Activated CD8-positive, alpha-beta memory T cell treated with anti-CD3 and anti-CD28 coated beads, Interleukin-2, amount 50 U/mL, for 1 hour (primary cell): ENCODE results near the gene SHISA4.
"Not testable (repeated sequence)": the region's sequence is repeated elsewhere in the genome, so short reads cannot be mapped to it uniquely, and the experiment has no call there.

ENCODE experiments used
- DNase-seq: peaks from one replicate; pipeline ENCODE4 v3.0.0-alpha.2; 2020; ENCODE audit errors: extremely low read depth

SHISA4 gene

GRCh38 chr1:201898240-201898894 is 9.7 kb downstream of the SHISA4 start:
- no peak for DNase-seq

DNA sequence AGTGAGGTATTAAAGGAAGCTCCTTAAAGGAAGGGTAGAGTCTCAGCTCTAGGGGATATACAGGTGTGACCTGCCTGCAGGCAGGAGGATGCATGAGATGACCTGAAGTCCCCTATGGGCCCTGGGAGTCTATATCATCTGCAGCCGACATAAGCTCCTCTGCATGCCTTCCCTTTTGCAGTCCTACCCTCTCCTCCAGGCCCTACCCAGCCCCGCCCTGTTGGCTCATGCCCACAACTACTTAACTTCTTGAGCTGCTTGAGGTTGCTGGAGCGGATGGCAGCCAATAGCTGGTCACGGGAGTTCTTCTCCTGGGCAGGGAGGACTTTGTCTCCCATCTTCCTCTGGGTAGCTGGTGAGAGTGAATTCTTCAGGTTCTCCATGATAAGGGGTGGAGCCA is 10.3 kb downstream of the SHISA4 start:
- no peak for DNase-seq

- DNase-seq = no peak
These were observed 11.2 kb downstream of the SHISA4 start for GRCh38 chr1:201899683-201900429.

DNA sequence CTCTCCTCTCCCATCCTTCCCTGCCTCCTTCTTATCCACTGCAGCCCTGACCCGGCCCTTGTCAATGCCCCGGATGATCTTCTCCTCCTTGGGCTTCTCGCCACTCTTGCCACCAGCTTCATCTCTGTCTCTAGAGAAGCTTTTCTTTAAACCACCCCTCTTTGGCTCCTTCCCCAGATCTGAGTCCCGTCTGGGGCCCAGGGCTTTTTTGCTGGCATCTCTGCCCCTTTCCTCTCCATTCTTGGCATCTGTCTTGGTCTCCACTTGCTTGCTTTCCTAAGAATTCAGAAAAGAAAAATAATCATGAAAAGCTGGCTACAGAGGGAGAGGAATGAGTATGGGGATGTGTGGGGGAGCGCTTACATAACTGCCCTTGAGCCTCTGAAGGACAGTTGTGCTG is 11.8 kb downstream of the SHISA4 start:
- no peak for DNase-seq

DNA sequence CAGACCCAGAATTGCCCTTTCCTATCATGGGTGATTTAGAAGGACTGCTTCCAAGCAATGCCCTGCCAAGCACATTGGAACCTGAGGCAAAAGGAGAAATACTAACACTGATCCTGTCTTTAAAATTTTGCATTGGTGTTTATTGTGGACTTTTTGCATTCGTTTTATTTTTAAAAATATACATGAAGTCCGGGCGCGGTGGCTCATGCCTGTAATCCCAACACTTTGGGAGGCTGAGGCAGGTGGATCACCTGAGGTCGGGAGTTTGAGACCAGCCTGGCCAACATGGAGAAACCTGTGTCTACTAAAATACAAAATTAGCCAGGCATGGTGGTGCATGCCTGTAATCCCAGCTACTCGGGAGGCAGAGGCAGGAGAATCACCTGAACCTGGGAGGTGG is 12.3 kb downstream of the SHISA4 start:
- DNase-seq = not testable (repeated sequence)

DNA sequence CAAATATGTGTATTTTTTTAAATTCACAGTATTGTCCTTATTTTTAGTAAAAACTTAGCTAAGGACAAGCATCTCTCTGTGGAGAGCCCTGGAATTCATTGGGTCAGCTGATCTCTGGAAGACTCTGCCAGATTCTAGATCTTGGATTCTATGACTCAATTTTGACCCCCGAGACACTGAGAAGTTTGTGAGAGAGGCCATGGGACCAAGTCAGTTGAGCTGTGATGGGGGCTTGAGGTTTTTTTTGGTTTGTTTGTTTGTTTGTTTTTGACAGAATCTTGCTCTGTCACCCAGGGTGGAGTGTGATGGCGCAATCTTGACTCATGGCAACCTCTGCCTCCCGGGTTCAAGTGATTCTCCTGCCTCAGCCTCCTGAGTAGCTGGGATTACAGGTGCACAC is 13.5 kb downstream of the SHISA4 start:
- DNase-seq = no peak

DNA sequence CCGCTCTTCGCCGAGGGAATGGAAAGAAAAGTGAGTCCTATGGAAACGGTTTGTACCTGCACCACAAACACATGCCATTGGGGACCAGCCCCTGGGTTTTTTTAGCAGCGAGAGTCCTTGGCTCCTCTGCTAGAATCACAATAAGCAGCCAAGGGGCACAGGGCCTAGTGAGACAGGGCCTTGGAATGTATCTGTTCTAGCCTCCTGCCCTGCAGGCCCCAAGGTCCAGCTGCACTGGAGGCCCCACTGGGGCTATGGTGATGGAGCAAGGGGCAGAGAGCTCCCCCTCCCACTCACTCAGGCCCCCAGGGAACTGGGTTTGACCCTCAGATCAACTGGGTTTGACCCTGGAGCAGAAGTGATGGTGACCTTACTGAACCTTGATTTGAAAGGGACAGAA is 14.4 kb downstream of the SHISA4 start:
- no peak for DNase-seq

- no peak for DNase-seq
These were observed 15.9 kb downstream of the SHISA4 start for GRCh38 chr1:201904579-201904978.

DNA sequence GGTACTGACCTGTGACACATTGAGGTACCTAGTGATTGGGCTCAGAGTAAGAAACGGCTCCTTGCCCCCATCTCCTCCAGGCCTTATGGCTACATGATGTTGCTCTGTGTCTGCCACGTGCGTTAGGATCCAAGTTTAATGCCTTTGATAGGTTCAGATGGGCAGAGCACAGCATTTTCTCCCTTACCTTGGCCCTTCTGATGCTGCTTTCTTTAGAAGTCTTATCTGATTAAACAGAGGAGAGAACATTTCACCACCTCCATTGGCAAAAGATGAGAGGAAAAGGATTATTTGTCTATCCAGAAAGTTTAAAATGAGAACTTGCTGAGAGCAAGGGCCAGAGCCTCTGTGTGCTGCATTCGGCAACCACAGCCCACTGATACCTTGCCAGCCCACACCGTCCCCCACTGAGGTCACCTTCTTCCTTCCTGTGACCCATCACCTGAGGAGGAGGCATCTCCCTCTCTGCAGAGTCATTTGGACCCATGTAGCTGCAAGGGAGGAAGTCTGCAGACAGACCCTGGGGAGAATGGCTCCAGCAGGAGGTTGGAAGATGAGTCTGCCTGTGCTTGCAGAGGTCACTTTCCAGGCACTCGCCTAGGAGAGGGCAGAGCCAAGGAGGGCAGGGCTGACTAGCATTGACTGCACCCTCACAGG is 16.7 kb downstream of the SHISA4 start:
- DNase-seq = no peak

- no peak for DNase-seq
These were observed 17.6 kb downstream of the SHISA4 start for GRCh38 chr1:201906336-201906735.

GRCh38 chr1:201907621-201908020 is 18.9 kb downstream of the SHISA4 start:
- no peak for DNase-seq

DNA sequence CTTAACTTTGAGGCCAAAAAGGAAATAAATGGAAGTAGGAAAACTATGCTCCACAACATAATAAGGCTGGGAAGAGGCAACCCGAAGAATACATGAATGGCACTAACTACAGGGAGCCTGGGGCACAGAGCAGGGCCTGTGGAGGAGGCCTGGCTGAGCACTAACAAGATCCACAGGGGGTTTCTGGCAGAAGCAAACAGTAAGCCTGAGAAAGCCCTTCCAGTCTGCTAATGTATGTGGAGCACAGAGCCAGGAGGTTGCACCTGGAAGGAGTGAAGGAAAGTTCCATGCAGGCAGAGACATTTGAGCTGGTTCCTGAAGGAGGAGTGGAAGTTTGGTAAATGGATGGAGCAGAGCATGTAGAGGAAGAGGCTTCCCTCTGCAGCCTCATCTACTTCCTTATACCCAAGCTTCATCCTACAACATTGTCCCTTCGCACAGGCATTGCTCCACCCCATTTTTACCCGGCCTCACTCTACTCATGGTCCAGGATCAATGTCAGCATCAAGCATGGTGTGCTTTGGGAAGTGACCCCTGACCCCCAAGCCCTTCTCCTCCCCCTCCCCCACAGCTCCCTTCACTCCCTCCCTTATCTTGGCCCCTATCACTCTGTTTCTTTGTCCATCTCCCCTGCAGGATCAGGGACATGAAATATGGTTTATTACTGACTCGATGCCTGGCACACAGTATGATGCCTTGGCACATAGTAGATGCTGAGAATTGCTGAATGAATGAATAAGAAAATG is 23.3 kb downstream of the SHISA4 start:
- no peak for DNase-seq

DNA sequence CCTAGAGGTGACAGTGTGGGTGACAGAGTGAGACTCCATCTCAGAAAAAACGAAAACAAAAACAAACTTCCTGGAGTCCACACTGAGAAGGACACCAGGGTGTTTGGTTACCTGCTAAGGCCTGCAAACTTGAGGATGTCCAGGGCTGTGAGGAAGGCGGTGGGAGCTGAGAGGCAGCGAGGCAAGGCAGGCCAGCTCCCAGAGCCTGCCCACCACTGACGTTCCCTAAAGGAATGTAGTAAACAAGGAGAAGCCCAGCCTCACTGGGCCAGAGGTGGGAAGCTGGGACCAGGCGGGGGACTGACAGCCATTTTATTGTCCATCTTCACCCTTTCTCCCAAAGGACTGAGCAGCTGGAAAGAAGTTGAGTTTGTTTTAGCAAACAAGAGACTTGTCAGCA is 24.1 kb downstream of the SHISA4 start:
- DNase-seq = no peak

GRCh38 chr1:201914456-201915235 is 25.9 kb downstream of the SHISA4 start:
- no peak for DNase-seq

GRCh38 chr1:201916649-201917249 is 28.1 kb downstream of the SHISA4 start:
- DNase-seq = no peak

GRCh38 chr1:201917362-201918033 is 28.8 kb downstream of the SHISA4 start:
- no peak for DNase-seq

DNA sequence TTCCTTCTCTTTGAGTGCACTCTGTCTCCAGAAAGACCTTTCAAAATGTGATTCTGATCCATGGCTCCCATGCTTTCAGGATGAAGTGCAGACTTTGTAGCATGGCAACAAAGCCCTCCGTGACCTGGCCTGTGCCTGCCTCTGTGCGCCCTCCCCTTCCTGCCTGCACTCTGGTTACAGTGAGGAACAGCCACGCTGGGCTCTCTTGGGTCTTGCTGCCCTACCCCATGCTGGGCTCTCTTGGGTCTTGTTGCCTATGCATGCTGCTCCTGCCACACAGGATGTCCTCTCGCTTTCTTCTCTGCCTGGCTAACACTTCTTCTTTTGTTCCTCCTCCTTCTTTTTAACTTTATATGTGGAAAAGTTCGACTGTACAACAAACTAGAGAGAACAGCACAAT is 29.6 kb downstream of the SHISA4 start:
- DNase-seq = no peak

- no peak for DNase-seq
These were observed 33.4 kb downstream of the SHISA4 start for GRCh38 chr1:201921952-201922558.

- no peak for DNase-seq
These were observed 36.5 kb downstream of the SHISA4 start for GRCh38 chr1:201925301-201925567.

GRCh38 chr1:201925981-201926645 is 37.4 kb downstream of the SHISA4 start:
- no peak for DNase-seq
